ENCODE data around the gene ALB.

DNA sequence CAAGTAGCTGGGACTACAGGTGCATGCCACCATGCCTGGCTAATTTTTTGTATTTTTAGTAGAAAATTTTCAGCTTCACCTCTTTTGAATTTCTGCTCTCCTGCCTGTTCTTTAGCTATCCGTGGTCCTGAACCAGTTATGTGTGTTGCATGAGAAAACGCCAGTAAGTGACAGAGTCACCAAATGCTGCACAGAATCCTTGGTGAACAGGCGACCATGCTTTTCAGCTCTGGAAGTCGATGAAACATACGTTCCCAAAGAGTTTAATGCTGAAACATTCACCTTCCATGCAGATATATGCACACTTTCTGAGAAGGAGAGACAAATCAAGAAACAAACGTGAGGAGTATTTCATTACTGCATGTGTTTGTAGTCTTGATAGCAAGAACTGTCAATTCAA is 13.9 kb downstream of the ALB start:
- TF ChIP-seq POLR2A (IDR thresholded peaks at IDR 0.05; ENCODE audit: low read length) (no peak), GATA1 (IDR thresholded peaks at IDR 0.05; ENCODE audit: low read depth, low read length) (no peak)
